OCI-LY7 (cell line): ENCODE results near the gene GTSF1L.

Experiments
- EZH2phosphoT487 ChIP-seq: fragments of 200-600 bp; sonication (generic); IDR thresholded peaks from 2 replicates; pipeline ENCODE4 v1.6.1; 2018; ENCODE audit warnings: low read depth, borderline replicate concordance, mild to moderate bottlenecking, mixed run types, antibody characterized with exemption, low read length, moderate library complexity, mixed read lengths
- TF ChIP-seq, protein P1 (sequence below): fragments of 200-600 bp; sonication (generic); conservative IDR thresholded peaks from 2 replicates; pipeline ENCODE4 v1.5.1; 2014; ENCODE audit warnings: mild to moderate bottlenecking, antibody characterized with exemption, low read length, moderate library complexity, mixed read lengths

DNA sequence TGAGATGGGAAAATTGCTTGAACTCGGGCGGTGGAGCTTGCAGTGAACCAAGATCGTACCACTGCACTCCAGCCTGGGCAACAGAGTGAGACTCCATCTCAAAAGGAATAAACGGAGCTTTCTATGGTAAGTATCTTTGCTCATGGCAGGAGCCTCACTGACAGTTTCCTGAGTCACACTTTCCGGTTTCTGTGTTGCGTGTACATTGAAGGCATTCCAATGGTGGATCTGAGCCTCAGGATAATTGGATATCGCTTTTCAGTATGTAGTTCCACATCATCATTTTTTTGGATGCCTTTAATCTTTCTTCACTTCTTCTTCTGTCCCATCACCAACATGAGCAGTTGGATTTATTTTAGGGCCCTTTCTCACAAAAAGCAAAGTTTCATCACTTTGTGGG is 28.6 kb upstream of the GTSF1L start:
- TF ChIP-seq, protein P1, sequence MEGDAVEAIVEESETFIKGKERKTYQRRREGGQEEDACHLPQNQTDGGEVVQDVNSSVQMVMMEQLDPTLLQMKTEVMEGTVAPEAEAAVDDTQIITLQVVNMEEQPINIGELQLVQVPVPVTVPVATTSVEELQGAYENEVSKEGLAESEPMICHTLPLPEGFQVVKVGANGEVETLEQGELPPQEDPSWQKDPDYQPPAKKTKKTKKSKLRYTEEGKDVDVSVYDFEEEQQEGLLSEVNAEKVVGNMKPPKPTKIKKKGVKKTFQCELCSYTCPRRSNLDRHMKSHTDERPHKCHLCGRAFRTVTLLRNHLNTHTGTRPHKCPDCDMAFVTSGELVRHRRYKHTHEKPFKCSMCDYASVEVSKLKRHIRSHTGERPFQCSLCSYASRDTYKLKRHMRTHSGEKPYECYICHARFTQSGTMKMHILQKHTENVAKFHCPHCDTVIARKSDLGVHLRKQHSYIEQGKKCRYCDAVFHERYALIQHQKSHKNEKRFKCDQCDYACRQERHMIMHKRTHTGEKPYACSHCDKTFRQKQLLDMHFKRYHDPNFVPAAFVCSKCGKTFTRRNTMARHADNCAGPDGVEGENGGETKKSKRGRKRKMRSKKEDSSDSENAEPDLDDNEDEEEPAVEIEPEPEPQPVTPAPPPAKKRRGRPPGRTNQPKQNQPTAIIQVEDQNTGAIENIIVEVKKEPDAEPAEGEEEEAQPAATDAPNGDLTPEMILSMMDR = no peak
- no peak for TF ChIP-seq EZH2phosphoT487
